Measurements from ENCODE around the gene HMCES.

DNA sequence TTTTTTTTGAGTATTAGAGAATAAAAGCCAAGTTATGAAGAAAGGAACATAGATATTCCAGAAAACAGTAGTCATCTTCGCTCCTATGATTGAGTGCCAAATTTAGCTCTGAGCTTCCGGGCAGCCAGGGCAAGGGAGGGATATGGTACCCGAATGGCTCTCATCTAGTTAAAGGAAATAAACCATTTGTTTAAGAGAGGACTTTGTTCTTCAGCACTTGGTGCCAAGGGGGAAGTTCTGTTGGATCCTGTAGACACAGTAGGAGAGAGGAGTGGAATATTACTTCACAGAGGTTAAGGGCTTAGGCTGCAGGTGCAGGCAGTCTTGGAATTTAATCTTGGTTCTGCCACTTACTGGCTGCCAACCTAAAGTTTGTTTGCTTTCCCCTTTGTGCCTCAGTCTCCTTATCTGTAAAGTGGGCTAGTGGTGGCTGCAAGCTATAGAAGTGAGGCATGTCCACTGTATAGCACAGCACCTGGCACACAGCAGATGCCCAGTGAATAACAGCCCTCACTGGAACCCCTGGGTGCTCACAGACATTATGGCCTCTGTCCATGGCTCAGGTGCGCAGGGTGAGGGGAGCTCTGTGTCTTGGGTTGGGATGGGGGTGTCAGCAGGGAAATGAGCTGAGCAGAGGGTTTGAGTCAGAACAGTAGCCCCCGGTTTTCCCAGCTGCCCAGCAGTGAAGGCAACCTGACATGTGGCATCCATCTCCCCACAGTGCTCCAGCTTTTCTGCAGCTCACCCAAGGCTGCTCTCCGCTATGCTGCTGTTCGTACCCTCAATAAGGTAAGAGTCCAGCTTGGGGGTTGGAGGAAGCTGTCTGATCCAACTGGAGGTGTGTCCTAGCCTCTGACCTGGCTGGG, 18.8 kb upstream of the HMCES start:
- TF ChIP-seq, protein P1, sequence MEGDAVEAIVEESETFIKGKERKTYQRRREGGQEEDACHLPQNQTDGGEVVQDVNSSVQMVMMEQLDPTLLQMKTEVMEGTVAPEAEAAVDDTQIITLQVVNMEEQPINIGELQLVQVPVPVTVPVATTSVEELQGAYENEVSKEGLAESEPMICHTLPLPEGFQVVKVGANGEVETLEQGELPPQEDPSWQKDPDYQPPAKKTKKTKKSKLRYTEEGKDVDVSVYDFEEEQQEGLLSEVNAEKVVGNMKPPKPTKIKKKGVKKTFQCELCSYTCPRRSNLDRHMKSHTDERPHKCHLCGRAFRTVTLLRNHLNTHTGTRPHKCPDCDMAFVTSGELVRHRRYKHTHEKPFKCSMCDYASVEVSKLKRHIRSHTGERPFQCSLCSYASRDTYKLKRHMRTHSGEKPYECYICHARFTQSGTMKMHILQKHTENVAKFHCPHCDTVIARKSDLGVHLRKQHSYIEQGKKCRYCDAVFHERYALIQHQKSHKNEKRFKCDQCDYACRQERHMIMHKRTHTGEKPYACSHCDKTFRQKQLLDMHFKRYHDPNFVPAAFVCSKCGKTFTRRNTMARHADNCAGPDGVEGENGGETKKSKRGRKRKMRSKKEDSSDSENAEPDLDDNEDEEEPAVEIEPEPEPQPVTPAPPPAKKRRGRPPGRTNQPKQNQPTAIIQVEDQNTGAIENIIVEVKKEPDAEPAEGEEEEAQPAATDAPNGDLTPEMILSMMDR (tag by site-specific recombination; IDR thresholded peaks at IDR 0.05) = no peak
- TF ChIP-seq ZNF155 (tag by site-specific recombination; IDR thresholded peaks at IDR 0.05) = no peak
- TF ChIP-seq RBAK (tag by site-specific recombination; IDR thresholded peaks at IDR 0.05) = no peak
- TF ChIP-seq ZNF211 (tag by site-specific recombination; IDR thresholded peaks at IDR 0.05; ENCODE audit: low read depth) = no peak
- TF ChIP-seq ZNF677 (tag by site-specific recombination; IDR thresholded peaks at IDR 0.05) = no peak
- TF ChIP-seq TCF7L2 (IDR thresholded peaks at IDR 0.05; ENCODE audit: borderline replicate concordance, low read depth, low read length) = no peak
- TF ChIP-seq, protein P2, sequence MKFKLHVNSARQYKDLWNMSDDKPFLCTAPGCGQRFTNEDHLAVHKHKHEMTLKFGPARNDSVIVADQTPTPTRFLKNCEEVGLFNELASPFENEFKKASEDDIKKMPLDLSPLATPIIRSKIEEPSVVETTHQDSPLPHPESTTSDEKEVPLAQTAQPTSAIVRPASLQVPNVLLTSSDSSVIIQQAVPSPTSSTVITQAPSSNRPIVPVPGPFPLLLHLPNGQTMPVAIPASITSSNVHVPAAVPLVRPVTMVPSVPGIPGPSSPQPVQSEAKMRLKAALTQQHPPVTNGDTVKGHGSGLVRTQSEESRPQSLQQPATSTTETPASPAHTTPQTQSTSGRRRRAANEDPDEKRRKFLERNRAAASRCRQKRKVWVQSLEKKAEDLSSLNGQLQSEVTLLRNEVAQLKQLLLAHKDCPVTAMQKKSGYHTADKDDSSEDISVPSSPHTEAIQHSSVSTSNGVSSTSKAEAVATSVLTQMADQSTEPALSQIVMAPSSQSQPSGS (tag by site-specific recombination; IDR thresholded peaks at IDR 0.05; ENCODE audit: low read depth) = no peak
- TF ChIP-seq, protein P3, sequence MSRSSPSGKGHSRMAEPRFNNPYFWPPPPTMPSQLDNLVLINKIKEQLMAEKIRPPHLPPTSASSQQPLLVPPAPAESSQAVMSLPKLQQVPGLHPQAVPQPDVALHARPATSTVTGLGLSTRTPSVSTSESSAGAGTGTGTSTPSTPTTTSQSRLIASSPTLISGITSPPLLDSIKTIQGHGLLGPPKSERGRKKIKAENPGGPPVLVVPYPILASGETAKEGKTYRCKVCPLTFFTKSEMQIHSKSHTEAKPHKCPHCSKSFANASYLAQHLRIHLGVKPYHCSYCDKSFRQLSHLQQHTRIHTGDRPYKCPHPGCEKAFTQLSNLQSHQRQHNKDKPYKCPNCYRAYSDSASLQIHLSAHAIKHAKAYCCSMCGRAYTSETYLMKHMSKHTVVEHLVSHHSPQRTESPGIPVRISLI (tag by site-specific recombination; IDR thresholded peaks at IDR 0.05) = no peak
- TF ChIP-seq, protein P4, sequence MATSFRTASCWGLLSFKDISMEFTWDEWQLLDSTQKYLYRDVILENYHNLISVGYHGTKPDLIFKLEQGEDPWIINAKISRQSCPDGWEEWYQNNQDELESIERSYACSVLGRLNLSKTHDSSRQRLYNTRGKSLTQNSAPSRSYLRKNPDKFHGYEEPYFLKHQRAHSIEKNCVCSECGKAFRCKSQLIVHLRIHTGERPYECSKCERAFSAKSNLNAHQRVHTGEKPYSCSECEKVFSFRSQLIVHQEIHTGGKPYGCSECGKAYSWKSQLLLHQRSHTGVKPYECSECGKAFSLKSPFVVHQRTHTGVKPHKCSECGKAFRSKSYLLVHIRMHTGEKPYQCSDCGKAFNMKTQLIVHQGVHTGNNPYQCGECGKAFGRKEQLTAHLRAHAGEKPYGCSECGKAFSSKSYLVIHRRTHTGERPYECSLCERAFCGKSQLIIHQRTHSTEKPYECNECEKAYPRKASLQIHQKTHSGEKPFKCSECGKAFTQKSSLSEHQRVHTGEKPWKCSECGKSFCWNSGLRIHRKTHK (tag by site-specific recombination; IDR thresholded peaks at IDR 0.05) = no peak
- no peak for TF ChIP-seq ZNF274 (IDR thresholded peaks at IDR 0.05; ENCODE audit: low read length)
- no peak for TF ChIP-seq ZNF274 (tag by site-specific recombination; IDR thresholded peaks at IDR 0.05; ENCODE audit: borderline replicate concordance)
- TF ChIP-seq WT1 (tag by site-specific recombination; IDR thresholded peaks at IDR 0.05) = no peak
